CD4-positive, alpha-beta T cell treated with Interferon gamma for 1 hour (primary cell): ENCODE measurements around the gene ZNF200.
"Not testable (repeated sequence)": the region's sequence is repeated elsewhere in the genome, so short reads cannot be mapped to it uniquely, and the experiment has no call there.

Experiments used
- DNase-seq: peaks from one replicate; pipeline ENCODE4 v3.0.0-alpha.2; 2020

Gene ZNF200

GRCh38 chr16:3249451-3249850 lies 14.5 kb upstream of the ZNF200 start:
- DNase-seq: no peak

DNA sequence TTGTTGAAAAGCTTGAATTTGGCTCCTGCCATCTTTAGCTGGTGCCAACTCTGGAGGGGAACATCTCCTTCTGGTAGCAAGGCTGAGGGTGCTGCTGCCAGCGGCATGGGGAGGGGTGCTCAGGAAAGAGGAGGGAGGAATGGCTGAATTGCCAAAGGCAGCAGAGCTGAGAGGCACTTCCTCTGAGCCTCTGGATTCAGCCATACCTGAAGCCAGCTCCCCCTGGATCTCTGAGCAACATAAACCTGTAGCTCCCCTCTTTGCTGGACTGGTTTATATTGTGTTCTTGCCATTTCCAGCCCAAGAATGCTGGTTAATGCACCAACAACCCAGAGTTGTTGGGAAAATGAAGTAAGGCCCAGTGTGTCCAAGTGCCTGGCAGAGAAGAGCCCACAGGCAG lies 14.1 kb upstream of the ZNF200 start:
- DNase-seq: no peak

DNA sequence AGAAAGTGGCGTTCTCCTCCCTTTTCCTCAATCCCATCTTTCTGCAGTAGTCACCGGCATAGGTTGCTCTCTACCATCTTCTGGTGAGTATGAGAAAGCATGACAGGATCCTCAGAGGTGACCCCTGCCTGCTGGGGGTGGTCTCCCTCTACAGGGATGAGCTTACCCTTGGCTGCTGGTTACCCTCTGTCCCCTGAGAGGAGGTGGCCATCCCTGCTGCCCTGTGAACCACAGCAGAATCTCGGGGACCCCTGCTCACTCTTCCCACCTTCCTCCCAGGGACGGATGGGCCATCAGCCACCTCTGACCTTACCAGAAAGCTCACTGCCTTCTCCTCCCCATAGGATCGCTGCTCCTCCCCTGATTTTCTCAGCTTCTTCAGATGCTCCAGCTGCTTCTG lies 13.6 kb upstream of the ZNF200 start:
- no peak for DNase-seq

GRCh38 chr16:3246876-3247275 lies 11.9 kb upstream of the ZNF200 start:
- no peak for DNase-seq

DNA sequence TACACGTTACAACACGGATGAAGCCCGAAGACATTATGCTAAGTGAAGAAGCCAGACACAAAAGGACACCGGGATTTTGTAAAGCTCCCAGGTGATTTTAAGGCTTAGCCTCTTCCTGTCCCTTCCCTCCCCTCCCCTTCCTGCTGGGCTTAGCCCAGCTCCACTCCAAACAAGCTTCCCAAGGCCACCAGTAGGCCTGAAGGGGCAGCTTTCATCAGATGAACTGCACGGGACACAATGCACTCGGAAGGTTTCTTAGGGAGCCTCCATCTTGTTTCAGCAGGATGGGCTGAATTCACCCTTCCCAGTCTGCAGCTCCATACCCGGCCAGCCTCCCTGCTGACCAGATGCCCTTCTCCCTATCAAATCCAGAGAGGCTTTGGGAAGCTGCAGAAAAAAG lies 11.0 kb upstream of the ZNF200 start:
- DNase-seq: no peak

- DNase-seq: no peak
Measured at GRCh38 chr16:3243882-3244281, 8.9 kb upstream of the ZNF200 start.

DNA sequence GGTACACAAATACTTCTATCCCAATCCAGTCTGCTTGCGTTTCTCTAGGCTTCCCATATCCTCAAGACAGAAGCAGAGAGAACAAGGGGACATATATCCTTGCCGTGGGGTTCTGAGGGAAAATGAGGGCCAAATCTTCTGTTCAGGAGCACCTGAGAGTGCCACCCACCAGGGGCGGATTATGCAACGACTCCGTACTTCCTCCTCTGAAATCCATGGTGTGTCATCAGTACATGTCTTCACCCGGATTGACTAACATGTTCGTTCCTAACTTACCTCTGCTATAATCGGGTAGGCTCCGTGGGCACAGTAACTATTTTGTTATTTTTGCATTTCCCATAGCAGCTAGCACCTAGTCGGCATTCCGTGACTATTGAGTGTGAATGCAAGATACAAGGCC lies 7.8 kb upstream of the ZNF200 start:
- DNase-seq: peak; percentile 23

- DNase-seq: no peak
Measured at GRCh38 chr16:3241761-3242160, 6.8 kb upstream of the ZNF200 start.

- peak; percentile 60 for DNase-seq
Measured at GRCh38 chr16:3235856-3236669, 1.1 kb upstream of the ZNF200 start.

- DNase-seq: no peak
Measured at GRCh38 chr16:3234543-3234856, 458 bp downstream of the ZNF200 start.

DNA sequence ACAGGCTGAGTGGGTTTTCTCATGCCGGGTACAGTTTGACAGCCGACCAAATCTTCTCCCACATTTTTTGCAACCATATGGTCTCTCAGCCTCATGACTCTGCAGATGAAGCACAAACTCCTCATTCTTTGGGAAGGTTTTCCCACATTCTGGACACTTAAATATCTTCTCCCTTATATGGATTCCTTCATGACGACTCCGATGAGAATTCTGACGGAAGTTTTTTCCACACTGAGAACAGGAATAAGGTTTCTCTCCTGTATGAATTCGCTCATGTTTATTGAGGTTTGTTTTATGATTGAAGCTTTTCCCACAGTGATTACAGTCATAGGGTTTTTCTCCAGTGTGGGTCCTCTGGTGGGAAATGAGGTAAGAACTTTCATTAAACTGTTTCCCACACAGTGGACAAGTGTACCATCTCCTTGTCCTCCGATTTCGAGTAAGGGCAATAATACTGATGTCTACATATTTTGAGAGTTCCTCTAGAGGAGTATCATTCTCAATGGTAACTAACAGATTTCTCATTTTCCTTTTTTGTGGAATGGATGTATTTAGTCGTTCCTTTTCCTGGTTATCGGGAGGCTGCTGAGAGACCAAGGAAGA lies 10.9 kb downstream of the ZNF200 start:
- DNase-seq: no peak

GRCh38 chr16:3220839-3221238 lies 14.1 kb downstream of the ZNF200 start:
- no peak for DNase-seq

- no peak for DNase-seq
Measured at GRCh38 chr16:3216263-3216640, 18.7 kb downstream of the ZNF200 start.

DNA sequence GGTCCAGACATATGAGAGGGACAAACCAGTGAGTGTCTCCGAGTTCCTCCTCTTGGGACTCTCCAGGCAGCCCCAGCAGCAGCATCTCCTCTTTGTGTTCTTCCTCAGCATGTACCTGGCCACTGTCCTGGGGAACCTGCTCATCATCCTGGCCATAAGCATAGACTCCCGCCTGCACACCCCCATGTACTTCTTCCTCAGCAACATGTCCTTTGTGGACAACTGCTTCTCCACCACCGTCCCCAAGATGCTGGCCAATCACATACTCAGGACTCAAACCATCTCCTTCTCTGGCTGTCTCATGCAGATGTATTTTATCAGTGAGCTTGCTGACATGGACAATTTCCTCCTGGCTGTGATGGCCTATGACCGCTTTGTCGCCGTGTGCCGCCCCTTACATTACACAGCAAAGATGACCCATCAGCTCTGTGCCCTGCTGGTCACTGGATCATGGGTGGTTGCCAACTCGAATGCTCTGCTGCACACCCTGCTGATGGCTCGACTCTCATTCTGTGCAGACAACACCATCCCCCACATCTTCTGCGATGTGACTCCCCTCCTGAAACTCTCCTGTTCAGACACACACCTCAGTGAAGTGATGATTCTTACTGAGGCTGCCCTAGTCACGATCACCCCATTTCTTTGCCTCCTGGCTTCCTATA lies 19.2 kb downstream of the ZNF200 start:
- no peak for DNase-seq

DNA sequence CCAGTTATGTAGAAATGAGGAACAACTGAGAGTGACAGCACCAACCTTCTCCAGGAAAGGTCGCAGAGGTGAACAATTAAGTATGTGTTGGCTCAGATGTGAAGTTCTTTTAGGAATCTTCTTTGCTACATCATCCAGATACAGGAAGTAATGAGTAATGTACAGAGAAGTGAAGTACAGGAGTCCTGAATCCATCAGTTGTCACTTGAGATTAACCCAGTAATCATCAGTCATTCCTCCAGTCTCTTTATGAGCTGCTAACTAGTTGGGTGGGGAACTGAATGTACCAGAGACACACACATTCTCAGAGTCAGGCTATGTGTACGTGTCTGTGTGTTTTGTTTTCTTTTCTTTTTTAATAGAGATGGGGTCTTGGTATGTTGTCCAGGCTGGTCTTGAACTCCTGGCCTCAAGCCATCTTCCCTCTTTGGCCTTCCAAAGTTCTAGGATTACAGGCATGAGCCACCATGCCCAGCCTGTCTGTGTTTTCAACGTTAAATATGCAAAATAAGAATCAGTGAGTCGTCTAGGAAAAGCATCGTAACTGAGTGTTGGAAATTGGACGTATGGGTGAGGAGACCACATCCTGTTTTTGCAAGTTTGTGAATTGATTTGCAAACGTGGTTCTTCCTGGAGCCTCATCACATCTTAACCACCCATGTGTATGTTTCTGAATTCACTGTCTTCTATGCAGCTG lies 19.9 kb downstream of the ZNF200 start:
- DNase-seq: peak; percentile 41

DNA sequence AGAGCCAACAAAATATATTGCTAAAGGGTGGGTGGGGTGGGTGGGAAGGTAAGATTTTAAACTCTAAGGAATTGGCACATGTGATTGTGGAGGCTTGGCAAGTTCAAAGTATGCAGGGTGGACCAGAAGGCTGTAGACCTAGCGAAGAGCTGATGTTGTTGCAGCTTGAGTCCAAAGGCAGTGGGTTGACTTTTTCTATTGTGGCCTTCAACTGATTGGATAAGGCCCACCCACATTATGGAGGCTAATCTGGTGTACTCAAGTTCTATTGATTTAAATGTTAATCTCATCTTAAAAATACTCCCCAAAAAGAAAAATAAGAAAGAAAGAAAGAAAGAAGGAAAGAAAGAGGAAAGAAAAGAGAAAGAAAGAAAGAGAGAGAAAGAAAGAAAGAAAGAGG lies 22.4 kb downstream of the ZNF200 start:
- DNase-seq: no peak

- no peak for DNase-seq
Measured at GRCh38 chr16:3212006-3212405, 23.0 kb downstream of the ZNF200 start.

- no peak for DNase-seq
Measured at GRCh38 chr16:3207086-3207953, 27.6 kb downstream of the ZNF200 start.

GRCh38 chr16:3205939-3206338 lies 29.0 kb downstream of the ZNF200 start:
- DNase-seq: not testable (repeated sequence)

DNA sequence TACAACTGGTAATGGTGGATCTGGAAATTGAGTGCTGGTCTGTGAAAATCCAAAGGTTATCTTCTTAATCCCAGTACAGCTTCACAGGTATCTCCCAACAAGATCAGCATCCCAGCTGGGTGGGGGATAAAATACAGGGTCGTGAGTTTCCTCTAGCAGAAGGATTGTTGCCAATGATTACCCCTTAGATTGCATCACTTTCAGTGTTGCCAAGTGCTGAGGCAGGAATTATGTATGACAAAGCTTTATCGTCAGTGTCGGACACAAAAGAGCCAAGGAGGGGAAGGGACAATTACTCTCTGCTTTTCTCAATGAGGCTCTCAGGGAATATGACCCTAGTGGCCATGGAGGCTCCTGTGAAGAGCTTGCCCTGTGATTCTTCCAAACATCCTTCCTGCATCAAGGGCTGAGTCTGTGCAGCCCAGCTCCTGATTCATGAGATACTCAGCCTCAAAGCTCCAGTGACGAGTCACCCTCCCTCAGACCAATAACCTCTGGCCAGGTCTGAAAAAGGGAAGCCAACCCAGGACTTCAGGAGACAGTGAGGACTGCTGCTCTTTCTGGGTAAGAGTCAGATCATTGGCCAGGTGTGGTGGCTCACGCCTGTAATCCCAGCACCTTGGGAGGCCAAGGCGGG lies 31.9 kb downstream of the ZNF200 start:
- DNase-seq: no peak

GRCh38 chr16:3198334-3199072 lies 36.5 kb downstream of the ZNF200 start:
- DNase-seq: no peak
